Epithelial cell of proximal tubule (primary cell): Measurements from ENCODE around the gene KIF12. TPM values are rescaled to one million over a fixed set of nuclear protein-coding genes. Genes with fewer than 3 reads are reported as not detected.

Source experiments
- DNase-seq: peaks from one replicate; pipeline ENCODE4 v3.0.0-alpha.2; 2011; ENCODE audit warnings: low read depth
- H3K4me3 ChIP-seq: 2 replicates; pipeline ENCODE4 v1.5.1; 2011; ENCODE audit warnings: low read depth, mild to moderate bottlenecking, low read length
- total RNA-seq: library from RNA; depleted of rRNA; stranded (reverse); fragments of >200 nt; gene quantifications from 2 replicates; pipeline ENCODE4 v1.2.3, GENCODE V29; 2015
- TF ChIP-seq, protein P1 (sequence below): conservative IDR thresholded peaks from 2 replicates; pipeline ENCODE4 v1.5.1; 2012; ENCODE audit warnings: low read depth, mild to moderate bottlenecking, low read length

The KIF12 gene
- total RNA-seq, 1 donor from 2014 or later, result 39.3 TPM

DNA sequence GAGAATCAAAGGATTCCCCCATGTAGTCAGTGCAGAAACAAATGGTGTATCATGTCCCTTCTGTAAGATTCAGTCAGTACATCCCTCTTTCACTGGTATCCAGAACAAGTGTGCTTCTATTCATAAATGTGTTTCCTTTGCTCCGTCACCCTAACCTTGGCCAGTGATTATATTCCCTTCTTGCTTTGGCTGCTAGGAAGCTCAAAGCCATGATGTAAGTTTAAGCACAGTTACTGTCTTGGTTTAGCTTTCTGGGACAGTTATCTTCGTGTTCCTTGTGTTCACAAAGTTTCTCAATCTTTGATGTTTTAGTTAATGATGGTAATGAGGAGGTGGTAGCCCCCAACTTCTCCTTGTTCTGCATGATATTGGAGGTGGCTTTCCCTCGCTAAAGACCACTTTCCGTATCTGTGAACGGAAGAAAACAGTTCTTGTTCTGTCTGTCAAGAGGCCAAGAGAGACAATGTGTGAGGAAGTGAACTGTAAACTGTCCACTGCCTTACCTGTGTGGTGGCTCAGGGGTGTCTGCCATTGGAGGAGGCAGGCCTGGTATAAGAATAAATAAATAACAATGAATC, 18.8 kb downstream of the KIF12 start:
- no peak overlapping the region for H3K4me3 ChIP-seq
- no peak for DNase-seq
- TF ChIP-seq, protein P1, sequence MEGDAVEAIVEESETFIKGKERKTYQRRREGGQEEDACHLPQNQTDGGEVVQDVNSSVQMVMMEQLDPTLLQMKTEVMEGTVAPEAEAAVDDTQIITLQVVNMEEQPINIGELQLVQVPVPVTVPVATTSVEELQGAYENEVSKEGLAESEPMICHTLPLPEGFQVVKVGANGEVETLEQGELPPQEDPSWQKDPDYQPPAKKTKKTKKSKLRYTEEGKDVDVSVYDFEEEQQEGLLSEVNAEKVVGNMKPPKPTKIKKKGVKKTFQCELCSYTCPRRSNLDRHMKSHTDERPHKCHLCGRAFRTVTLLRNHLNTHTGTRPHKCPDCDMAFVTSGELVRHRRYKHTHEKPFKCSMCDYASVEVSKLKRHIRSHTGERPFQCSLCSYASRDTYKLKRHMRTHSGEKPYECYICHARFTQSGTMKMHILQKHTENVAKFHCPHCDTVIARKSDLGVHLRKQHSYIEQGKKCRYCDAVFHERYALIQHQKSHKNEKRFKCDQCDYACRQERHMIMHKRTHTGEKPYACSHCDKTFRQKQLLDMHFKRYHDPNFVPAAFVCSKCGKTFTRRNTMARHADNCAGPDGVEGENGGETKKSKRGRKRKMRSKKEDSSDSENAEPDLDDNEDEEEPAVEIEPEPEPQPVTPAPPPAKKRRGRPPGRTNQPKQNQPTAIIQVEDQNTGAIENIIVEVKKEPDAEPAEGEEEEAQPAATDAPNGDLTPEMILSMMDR, result no peak

- TF ChIP-seq, protein P1, result no peak
- no peak overlapping the region for H3K4me3 ChIP-seq
- DNase-seq, result no peak
These were observed 20.3 kb downstream of the KIF12 start for GRCh38 chr9:114078781-114079156.

- no peak for DNase-seq
- TF ChIP-seq, protein P1, result no peak
- H3K4me3 ChIP-seq, result no peak within 1 kb of the TSS
These were observed 20.9 kb downstream of the KIF12 start, which contains the start of gene AMBP for GRCh38 chr9:114078021-114078780. Gene AMBP (minus strand): TSS chr9:114078300. CDS start chr9:114078209, 91 bp downstream.

DNA sequence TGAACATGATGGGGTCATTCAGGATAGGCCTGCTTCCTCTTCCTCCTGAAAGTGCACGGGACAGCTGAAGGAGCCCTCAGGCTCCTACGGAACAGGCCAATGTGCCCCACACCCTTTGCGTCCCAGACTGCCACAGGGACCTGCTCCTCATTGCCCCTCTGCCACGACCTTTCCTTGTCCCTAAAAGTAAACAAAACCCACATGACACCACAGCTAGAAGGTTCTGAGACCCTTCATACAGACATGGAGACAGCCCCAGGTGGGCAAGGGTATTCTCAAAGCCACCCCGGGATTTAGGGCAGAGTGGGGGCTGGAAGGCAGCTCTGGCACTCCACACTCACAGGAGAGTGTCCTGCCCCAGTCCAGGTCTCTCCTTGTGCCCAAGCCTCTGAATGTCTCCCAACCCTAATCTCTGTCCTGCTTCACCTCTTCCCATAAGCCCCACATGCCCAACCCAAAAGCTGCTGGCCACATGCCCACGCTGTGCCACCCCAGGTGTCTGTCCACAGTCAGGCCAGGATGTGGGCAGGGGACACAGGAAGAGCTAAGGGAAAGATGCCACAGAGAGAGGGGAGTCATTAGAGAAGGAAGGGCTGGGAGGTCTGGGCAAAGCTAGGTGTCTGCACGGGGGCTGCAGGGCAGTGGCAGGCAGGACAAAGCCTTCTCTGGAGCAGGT, 21.8 kb downstream of the KIF12 start:
- H3K4me3 ChIP-seq, result no peak overlapping the region
- TF ChIP-seq, protein P1, result no peak
- no peak for DNase-seq

- no peak overlapping the region for H3K4me3 ChIP-seq
- TF ChIP-seq, protein P1, result no peak
- no peak for DNase-seq
These were observed 22.6 kb downstream of the KIF12 start for GRCh38 chr9:114076237-114077161.

DNA sequence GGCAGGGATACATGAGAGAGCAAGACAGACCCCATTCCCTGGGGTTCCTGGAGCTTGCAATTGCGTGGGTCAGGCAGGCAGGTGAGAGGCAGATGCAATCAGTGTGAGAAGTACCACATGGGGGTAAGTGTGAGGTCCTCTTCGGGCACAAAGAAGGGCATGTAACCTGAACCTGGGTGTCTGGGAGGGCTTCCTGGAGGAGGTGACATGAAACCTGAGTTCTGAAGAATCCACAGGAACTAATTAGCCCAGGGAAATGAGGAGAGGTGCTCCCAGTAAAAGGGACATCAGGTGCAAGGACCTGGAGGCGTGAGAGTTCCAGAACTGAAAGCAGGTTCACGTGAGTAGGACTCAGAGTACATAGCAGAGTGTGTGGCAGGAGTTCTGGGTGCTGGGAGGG, 23.5 kb downstream of the KIF12 start:
- H3K4me3 ChIP-seq, result no peak overlapping the region
- TF ChIP-seq, protein P1, result no peak
- DNase-seq, result no peak
